Measurements from ENCODE around the gene SNTB2.

SNTB2 gene

DNA sequence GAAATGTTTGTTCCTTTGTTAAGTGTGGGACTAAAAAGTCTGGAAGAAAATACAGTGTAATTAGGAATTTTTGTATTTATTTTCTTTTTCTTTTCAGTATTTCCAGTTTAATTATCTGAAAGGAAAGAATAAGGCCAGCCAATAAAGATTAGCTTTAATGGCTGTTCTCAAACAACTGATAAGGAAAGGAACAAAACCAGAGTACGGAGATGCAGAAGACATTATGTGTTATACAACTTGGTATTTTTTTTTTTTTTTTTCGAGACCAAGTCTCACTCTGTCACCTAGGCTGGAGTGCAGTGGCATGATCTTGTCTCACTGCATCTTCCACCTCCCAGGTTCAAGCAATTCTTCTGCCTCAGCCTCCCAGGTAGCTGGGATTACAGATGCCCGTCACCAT is 47.5 kb downstream of the SNTB2 start:
- TF ChIP-seq, protein P1, sequence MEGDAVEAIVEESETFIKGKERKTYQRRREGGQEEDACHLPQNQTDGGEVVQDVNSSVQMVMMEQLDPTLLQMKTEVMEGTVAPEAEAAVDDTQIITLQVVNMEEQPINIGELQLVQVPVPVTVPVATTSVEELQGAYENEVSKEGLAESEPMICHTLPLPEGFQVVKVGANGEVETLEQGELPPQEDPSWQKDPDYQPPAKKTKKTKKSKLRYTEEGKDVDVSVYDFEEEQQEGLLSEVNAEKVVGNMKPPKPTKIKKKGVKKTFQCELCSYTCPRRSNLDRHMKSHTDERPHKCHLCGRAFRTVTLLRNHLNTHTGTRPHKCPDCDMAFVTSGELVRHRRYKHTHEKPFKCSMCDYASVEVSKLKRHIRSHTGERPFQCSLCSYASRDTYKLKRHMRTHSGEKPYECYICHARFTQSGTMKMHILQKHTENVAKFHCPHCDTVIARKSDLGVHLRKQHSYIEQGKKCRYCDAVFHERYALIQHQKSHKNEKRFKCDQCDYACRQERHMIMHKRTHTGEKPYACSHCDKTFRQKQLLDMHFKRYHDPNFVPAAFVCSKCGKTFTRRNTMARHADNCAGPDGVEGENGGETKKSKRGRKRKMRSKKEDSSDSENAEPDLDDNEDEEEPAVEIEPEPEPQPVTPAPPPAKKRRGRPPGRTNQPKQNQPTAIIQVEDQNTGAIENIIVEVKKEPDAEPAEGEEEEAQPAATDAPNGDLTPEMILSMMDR (IDR thresholded peaks at IDR 0.05; ENCODE audit: extremely low read depth, missing control alignments): no peak
- DNase-seq (ENCODE audit: low spot score): no peak

DNA sequence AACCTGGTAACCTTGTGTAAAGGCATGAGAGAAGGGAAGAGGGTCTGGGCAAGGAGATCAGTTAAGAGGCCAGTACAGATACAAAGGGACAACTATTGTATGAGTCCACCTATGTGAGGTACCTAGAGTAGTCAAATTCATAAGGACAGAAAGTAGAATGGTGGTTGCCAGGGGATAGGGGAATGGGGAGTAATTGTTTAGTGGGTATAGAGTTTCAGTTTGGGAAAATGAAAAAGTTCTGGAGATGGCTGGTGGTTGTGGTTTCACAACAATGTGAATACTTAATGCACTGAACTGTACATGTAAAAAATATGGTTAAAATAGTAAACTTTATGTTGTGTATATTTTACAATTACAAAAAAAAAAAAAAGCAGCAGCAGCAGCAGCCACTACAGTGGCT is 49.4 kb downstream of the SNTB2 start:
- no peak for DNase-seq (ENCODE audit: low spot score)
- TF ChIP-seq, protein P1 (IDR thresholded peaks at IDR 0.05; ENCODE audit: extremely low read depth, missing control alignments): no peak

DNA sequence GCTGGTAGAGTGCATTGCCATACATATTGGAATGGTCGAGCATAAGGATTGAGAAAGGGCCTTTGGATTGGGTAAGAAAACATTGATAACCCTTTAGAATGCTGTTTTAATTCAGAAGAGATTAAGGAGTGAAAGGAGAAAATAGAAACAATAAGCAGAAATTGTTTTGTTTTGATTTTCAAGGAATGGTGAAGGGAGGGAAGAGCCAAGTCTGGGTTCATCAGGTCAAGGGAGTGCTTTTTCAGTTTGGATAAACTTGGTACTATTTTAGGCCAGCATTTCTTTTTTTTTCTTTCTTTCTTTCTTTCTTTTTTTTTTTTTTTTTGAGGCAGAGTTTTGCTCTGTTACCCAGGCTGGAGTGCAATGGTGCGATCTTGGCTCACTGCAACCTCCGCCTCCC is 50.3 kb downstream of the SNTB2 start:
- TF ChIP-seq, protein P1 (IDR thresholded peaks at IDR 0.05; ENCODE audit: extremely low read depth, missing control alignments): no peak
- no peak for DNase-seq (ENCODE audit: low spot score)

DNA sequence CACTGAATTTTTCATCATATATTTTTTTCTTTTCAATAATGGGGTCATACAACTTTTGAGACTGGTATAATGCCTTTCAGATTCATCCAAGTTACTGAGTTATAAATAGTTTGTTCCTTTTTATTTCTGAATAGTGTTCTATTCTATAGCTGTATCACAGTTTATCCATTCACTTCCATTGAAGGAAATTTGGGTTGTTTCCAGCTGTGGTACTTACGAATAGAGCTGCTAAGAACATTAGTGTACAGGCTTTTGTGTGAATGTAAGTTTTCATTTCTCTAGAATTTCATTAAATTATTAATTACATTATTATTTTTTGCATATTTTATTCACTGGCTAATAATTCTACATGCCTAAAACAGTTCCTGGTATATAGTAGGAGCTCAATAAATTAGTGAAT is 52.9 kb downstream of the SNTB2 start:
- TF ChIP-seq, protein P1 (IDR thresholded peaks at IDR 0.05; ENCODE audit: extremely low read depth, missing control alignments): no peak
- no peak for DNase-seq (ENCODE audit: low spot score)

DNA sequence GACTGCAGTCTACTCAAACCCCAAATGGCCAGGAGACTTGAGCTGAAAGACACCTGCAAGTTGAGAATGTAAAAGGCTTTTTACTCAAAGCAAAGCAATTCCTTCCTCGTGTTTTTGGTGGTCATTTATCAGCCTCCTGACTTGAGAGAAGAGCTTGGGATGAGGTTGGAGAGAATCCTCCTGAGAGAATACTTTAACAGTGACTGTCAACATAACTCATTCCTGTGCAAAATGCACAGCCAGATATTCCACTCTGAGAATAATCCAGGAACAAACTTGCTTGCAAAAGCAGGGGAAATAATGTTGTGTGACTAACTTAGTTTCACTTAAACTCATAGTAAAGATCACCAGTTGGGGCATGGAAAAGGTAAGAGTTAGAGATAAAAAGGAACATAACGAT is 53.4 kb downstream of the SNTB2 start:
- no peak for DNase-seq (ENCODE audit: low spot score)
- TF ChIP-seq, protein P1 (IDR thresholded peaks at IDR 0.05; ENCODE audit: extremely low read depth, missing control alignments): no peak

DNA sequence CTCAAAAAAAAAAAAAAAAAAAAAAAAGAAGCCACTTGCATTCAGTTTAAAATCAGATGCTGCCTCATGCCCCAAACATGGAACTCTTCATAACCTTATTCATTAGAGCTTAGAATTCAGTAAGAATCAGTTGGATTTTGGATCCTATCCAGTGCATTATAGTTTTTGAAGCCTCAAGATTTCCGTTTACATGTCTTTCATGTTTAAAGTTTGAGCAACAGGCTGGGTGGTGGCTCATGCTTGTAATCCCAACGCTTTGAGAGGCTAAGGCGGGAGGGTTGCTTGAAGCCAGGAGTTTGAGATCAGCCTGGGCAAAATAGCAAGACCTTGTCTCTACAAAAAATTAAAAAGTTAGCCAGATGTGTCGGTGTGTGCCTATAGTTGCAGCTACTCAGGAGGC is 55.0 kb downstream of the SNTB2 start:
- TF ChIP-seq, protein P1 (IDR thresholded peaks at IDR 0.05; ENCODE audit: extremely low read depth, missing control alignments): no peak
- DNase-seq (ENCODE audit: low spot score): no peak

DNA sequence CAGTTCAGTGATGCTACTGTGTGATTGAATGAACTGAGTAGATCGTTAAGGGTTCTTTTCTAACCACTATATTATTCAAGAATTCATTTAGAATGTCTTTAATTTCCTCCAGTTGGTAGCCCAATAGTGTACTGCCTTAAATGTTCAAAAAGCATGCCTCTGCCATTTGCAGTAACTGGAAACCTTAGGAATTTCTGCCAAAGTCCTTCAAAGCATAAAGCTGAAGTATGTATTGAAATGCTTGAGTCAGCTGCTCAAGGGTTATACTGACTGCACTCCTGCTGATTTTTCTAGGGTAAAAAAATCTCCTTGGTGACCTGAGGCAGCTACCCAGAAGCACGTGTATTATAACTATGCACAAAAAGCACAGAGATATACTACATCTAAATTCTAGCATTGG is 56.5 kb downstream of the SNTB2 start:
- no peak for DNase-seq (ENCODE audit: low spot score)
- TF ChIP-seq, protein P1 (IDR thresholded peaks at IDR 0.05; ENCODE audit: extremely low read depth, missing control alignments): no peak

Measured in GM20000 (cell line).